Loucy (cell line): ENCODE data around the gene SRPRB.

Experiments
- H2AFZ ChIP-seq: fragments of 200-600 bp; sonication (generic); 2 replicates; pipeline ENCODE4 v1.6.0; 2016; ENCODE audit warnings: antibody characterized with exemption, mild to moderate bottlenecking, low read length, moderate library complexity
- H3F3A ChIP-seq: fragments of 200-600 bp; 2 replicates; pipeline ENCODE4 v1.6.0; 2016; ENCODE audit warnings: antibody characterized with exemption, low read depth, mild to moderate bottlenecking
- H3K27me3 ChIP-seq: fragments of 200-600 bp; sonication (generic); 2 replicates; pipeline ENCODE4 v1.6.1; 2014; ENCODE audit warnings: low read length, mild to moderate bottlenecking; ENCODE audit not compliant: insufficient read depth, poor library complexity, severe bottlenecking
- H3K36me3 ChIP-seq: fragments of 200-600 bp; sonication (generic); 2 replicates; pipeline ENCODE4 v1.6.1; 2016; ENCODE audit warnings: low read length; ENCODE audit not compliant: insufficient read depth
- H3K4me1 ChIP-seq: fragments of 200-600 bp; sonication (generic); 2 replicates; pipeline ENCODE4 v1.5.1; 2014; ENCODE audit warnings: low read length, mild to moderate bottlenecking; ENCODE audit not compliant: insufficient read depth, poor library complexity, severe bottlenecking
- H3K4me2 ChIP-seq: fragments of 200-600 bp; sonication (generic); 2 replicates; pipeline ENCODE4 v1.6.0; 2014; ENCODE audit warnings: antibody characterized with exemption, low read length, low read depth, mild to moderate bottlenecking; ENCODE audit not compliant: poor library complexity, severe bottlenecking
- H3K4me3 ChIP-seq: fragments of 200-600 bp; sonication (generic); 2 replicates; pipeline ENCODE4 v1.5.1; 2014; ENCODE audit warnings: low read length, mild to moderate bottlenecking, mixed read lengths; ENCODE audit not compliant: poor library complexity, severe bottlenecking
- H3K79me2 ChIP-seq: fragments of 200-600 bp; sonication (generic); 2 replicates; pipeline ENCODE4 v1.6.1; 2014; ENCODE audit warnings: low read length; ENCODE audit not compliant: insufficient read depth
- H3K9ac ChIP-seq: fragments of 200-600 bp; sonication (generic); 2 replicates; pipeline ENCODE4 v1.6.0; 2014; ENCODE audit warnings: mild to moderate bottlenecking, low read depth, low read length, moderate library complexity; ENCODE audit not compliant: poor library complexity, severe bottlenecking
- H3K9me2 ChIP-seq: fragments of 200-600 bp; sonication (generic); replicated peaks from 2 replicates; pipeline ENCODE4 v1.6.1; 2016; ENCODE audit warnings: low read depth, low read length, mixed read lengths
- H3K9me3 ChIP-seq: fragments of 200-600 bp; sonication (generic); 2 replicates; pipeline ENCODE4 v1.6.1; 2014; ENCODE audit warnings: mild to moderate bottlenecking, antibody characterized with exemption, low read length, low read depth; ENCODE audit not compliant: insufficient read depth
- H4K20me1 ChIP-seq: fragments of 200-600 bp; sonication (generic); 2 replicates; pipeline ENCODE4 v1.6.0; 2014; ENCODE audit warnings: antibody characterized with exemption, low read length, mild to moderate bottlenecking; ENCODE audit not compliant: insufficient read depth, poor library complexity, severe bottlenecking
- CTCF ChIP-seq: fragments of 200-600 bp; sonication (generic); conservative IDR thresholded peaks from 2 replicates; pipeline ENCODE4 v1.5.1; 2014; ENCODE audit warnings: mild to moderate bottlenecking, antibody characterized with exemption, low read length
- EZH2phosphoT487 ChIP-seq: fragments of 200-600 bp; IDR thresholded peaks from 2 replicates; pipeline ENCODE4 v1.6.1; 2018; ENCODE audit warnings: antibody characterized with exemption, mild to moderate bottlenecking, moderate library complexity, borderline replicate concordance

The SRPRB gene

DNA sequence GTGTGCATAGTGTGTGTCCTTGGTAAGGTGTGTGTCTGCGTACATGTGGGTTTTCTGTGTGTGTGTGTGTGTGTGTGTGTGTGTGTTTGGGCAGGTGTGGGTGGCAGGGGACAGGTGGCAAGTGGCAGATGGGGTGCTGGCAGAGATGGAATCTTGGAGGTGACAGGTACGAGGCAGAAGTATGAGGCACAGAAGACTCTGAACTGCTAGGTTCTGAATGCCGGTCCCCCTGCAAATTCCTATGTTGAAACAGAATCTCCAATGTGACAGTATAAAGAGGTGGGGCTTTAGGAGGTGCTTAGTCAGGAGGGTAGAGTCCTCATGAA, 29.8 kb downstream of the SRPRB start:
- Histone ChIP-seq H3K9me2 (no peaks in the 10 kb centered on the region), H3K27me3 (no peaks in the 10 kb centered on the region)

DNA sequence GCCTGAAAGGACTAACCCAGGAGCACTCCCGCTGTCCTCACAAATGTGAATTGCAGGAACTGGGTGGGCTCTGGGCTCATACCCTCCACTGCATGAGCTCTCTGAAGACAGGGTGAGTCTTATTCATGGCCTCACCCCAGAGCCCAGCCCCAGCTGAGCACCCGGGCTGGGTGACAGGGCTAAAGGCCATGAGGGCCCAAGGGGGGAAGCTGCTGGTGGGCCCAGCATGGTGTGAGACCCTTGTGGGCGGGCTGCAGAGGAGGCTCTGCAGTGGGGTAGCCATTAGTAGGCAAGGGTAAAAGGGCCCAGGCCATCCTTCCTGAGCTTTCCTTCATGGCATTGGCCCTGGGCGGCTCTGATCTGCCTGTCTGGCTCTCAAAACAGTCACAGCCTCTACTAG, 30.3 kb downstream of the SRPRB start:
- Histone ChIP-seq H3F3A (no peaks in the 10 kb centered on the region), H3K9me2 (no peaks in the 10 kb centered on the region), H3K9me3 (no peaks in the 10 kb centered on the region), H2AFZ (no peak overlapping the region), H3K4me3 (no peak overlapping the region), H3K36me3 (no peaks in the 10 kb centered on the region), H3K9ac (no peak overlapping the region), H3K4me1 (no peaks in the 10 kb centered on the region), H3K4me2 (no peak overlapping the region), H4K20me1 (no peaks in the 10 kb centered on the region), H3K79me2 (no peaks in the 10 kb centered on the region), H3K27me3 (no peaks in the 10 kb centered on the region)
- TF ChIP-seq EZH2phosphoT487 = no peak
- no peak for TF ChIP-seq CTCF

More for the DNA sequence above, 29.8 kb downstream of the SRPRB start:
- Histone ChIP-seq H3K4me3 (no peak overlapping the region), H3K79me2 (no peaks in the 10 kb centered on the region), H3K4me2 (no peak overlapping the region), H3K36me3 (no peaks in the 10 kb centered on the region), H3K9me3 (no peaks in the 10 kb centered on the region), H3K4me1 (no peaks in the 10 kb centered on the region), H3K9ac (no peak overlapping the region), H4K20me1 (no peaks in the 10 kb centered on the region), H3F3A (no peaks in the 10 kb centered on the region), H2AFZ (no peak overlapping the region)
- no peak for TF ChIP-seq EZH2phosphoT487
- no peak for TF ChIP-seq CTCF

- Histone ChIP-seq H3F3A (no peaks in the 10 kb centered on the region), H3K4me2 (no peak overlapping the region), H3K9me2 (no peaks in the 10 kb centered on the region), H3K27me3 (no peaks in the 10 kb centered on the region), H2AFZ (no peak overlapping the region), H3K9me3 (no peaks in the 10 kb centered on the region), H3K4me3 (no peak overlapping the region), H3K36me3 (no peaks in the 10 kb centered on the region), H3K9ac (no peak overlapping the region), H4K20me1 (no peaks in the 10 kb centered on the region), H3K4me1 (no peaks in the 10 kb centered on the region), H3K79me2 (no peaks in the 10 kb centered on the region)
- TF ChIP-seq CTCF (no peak), EZH2phosphoT487 (no peak)
These were observed 31.0 kb downstream of the SRPRB start for GRCh38 chr3:133836497-133837158.
